Measurements from ENCODE around the gene KLHDC7B.

KLHDC7B gene

DNA sequence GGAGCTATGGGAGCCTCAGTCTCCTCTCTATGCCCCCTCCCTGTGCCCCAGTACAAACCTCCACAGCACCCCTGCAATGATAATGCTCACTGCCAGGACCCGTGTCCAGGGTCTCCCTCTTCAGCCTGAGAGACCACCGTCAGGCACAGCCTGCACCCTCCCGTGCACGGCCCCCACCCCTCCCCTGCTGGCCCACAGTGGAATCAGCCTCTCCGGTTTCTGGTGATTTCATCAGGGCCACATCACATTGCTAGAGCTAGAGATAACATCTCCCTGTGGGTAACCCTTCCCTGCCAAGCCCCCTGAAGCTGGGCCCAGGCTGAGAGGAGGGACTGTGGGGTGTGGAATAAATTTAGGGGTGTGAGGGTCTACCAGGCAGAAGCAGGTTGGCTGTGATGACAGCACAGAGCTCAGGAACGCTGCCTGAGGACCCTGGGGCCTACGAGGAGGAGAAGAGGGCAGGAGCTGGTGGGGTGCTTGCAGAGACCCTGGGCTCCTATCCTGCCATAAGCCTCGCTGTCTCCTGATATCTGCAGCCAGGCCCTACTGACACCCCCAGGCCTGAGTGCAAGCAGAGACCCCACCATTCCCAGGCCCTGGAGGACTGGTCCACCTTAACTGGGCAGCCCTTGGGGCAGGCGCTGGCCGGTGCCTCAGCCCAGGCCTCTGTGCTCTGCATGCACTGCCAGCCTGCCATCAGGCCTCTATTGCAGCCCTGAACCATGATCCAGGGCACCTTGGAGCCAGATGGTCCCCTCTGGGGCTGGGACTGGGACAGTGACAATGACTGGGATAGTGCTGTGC, at the start of gene KLHDC7B:
Gene KLHDC7B (plus strand): TSS at position 378 of the 804 bp plus-strand sequence. CDS start 345 bp downstream, at position 723.
- DNase-seq: no peak

DNA sequence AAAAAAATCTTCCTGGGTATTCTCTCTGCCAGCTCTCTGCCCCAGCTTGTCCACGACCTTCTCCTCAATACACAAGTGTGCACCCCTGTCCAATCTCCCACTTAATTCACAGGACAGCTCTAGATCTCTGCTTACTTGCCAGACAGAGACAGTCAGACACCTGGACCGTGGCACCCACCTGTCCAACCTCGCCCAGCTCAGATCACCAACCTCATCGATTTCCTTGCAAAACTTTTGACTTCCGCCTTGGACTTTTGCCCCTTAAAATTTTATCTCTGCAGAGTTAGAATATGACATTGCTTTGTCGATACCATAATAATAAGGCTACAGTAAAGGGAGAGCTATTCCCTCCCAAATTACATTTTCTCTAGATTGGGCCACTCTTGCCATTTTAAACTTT, 48.6 kb upstream of the KLHDC7B start:
- DNase-seq: no peak

DNA sequence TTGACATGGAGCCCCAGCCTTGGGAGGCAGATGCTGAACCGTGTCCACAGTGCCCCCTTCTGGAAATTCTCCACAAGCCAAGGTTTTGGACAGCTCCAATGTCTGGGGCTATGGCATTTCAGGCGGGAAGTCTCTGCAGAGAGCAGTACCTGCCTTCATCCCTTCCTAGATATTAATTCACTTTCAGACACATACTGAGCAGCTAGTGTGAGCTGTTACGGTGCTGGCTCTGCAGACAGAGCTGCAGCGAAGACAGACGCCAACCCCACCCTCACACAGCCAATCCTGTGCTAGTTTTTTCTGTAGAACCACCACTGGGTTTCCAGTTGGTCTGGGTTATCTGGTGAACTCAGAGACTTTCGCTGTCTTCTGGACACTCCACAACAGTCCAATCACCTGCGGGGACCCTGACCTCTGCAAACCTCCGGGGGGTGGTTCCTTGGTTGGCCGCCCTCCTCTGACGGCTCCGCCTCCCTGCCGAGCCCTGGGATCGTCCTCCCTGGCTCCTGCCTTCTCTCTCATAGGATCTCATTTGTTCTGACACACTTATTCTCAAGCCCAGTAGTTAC, 47.3 kb upstream of the KLHDC7B start:
- DNase-seq: peak; percentile 45 to 89

DNA sequence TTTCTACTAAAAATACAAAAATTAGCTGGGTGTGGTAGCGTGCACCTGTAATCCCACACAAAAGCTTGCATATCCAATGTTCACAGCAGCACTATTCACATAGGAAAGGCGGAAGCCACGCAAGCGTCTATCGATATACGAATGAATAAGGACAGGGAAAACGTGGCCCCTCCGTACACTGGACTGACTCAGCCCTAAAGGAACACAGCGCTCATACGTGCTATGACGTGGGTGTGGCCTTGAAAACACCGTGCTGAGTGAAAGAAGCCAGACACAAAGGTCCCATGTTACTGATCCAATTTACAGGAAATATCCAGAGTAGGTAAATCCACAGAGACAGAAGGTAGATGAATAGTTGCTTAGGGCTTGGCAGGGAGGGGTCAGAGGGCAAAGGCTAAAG, 45.2 kb upstream of the KLHDC7B start:
- no peak for DNase-seq

DNA sequence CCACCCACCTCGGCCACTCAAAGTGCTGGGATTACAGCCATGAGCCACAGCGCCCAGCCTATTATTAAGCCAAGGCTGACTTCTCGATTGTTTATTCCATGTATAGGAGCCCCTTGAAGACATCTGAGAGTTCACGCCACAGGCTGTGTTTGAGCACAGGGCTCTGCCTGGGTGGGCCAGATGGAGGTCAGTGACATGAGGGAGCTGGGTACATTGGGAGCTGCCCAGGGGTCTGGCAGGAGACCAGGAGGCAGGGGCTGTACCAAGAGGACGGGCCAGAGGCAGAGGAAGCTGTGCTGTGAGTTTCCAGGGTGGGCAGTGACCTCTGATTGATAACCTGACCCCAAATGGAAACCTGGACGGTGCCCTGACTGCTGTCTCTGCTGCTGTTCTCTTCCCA, 43.6 kb upstream of the KLHDC7B start:
- no peak for DNase-seq

DNA sequence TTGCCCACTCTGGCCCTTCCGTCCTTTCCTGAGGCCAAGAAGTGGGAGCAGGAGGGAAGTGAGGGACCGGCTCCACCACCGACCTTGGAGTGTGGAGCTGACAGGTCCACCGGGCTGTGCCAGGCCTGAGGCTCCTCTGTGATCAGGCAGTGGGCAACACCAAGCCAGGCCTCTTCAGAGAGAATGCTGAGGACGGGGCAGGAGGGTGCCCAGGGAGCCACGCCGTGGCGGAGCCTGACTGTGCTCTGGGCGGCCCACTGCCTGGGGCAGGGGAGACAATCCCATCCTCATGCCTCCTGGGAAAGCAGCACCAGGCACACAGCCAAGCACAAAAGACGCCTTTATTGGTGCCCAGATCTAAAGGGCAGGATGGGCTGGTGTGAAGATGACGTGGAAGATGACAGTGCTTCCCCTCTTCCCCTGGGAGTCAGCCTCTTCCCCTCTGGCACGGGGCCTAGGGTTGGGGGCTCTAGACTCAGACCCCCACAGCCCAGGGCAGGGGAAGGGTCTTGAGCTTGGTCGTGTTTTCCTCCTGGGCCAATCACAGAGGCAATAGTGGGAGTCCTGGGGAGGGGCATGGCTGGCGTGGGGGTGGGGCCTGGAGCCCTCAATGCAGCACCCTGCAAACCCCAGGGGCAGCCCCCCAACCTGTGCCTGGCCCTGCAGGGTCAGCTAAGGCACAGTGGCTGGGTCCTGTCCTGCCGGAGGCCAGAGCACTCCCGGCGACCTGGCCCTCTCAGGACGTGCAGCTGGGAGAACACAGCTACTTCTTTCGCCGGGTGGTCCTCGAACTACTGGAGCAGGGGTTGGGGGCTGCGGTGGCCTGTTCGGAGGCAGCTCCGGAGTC, 42.8 kb upstream of the KLHDC7B start:
- DNase-seq: no peak

DNA sequence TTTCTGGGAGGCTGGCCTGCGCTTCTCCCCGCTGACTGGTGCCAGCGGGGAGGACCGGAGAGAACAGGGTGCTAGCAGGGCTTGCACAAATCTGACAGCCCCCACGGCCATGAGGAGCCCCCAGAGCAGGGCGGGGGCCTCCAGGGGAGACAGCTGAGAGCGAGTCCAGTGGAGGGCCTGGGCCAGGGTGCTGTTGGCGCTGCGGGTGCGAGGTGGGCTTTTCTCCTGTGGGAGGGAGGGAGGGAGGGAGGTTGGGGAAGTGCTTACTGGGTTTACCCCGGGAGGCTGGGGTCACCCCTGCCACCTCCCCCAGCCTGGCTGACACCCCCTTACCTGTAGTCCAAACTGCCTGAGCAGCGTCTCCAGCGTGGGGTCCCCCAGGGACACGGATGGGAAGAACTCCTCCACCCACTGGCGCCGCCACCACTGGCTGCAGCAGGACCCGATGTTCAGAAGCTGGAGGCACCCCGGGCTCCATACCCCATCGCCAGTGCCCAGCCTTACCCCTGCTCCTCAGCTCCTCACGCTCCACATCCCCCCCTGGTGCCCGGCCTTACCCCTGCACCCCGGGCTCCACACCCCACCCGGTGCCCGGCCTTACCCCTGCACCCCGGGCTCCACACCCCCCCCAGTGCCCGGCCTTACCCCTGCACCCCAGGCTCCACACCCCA, 42.1 kb upstream of the KLHDC7B start:
- no peak for DNase-seq

DNA sequence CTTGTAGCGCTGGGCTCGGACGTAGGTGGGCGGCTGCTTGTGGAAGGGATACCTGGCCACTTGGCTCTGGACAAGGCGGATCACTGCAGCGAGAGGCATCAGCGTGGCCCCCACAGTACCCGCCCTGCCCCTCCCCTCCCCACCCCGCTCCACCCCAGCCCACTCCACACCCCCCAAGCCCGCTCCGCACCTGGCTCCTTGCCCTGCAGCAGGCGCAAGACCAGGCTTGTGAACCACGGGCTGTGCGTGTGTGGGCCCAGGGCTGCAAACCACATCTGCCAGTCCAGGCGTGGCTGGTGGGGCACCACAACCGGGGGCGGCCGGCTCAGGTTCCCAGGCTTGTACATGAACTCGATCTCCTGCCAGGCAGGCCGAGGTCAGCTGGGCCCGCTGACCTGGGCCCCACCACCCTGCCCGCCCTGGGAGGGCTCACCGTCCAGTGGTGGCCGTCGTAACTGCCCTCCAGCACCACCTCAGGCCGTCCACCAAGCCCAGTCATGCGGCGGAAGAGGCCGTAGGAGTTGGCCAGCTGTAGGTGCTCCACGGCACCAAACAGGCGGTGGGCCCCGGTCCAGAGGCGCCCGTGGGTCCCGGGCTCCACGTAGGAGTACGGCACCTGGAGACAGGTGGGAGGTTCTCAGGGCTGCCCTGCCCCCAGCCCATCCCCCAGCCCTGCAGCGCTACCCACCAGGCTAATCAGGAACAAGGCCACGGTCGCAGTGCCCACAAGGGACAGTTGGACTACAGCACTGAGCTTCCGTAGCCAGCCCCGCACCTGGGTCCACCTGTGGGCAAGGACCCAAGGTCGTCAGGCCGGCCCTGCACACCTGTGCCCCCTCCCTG, 41.1 kb upstream of the KLHDC7B start:
- no peak for DNase-seq

DNA sequence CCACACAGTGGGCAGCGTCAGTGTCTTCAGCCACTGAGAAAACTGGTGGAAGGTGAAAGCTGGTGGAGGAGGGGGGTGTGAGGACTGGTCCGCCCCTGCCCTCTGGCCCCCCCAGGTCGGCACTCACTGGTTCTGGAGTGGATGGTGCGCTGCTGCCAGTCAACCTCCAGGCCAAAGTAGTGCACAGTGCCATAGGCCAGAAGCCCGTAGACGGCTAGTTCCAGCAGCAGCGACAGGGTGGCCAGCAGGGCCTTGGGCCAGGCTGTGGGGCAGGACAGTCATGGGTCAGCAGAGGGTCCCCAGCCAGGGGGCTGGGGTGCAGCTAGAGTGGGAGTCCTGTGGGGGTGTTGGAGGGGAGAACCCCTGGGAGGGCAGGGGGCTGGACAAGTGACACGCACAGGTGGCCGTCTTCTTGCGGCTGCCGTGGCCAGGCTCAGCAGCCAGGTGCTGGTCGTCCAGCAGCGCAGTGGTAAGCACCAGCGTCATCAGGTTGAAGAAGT, 40.4 kb upstream of the KLHDC7B start:
- no peak for DNase-seq

DNA sequence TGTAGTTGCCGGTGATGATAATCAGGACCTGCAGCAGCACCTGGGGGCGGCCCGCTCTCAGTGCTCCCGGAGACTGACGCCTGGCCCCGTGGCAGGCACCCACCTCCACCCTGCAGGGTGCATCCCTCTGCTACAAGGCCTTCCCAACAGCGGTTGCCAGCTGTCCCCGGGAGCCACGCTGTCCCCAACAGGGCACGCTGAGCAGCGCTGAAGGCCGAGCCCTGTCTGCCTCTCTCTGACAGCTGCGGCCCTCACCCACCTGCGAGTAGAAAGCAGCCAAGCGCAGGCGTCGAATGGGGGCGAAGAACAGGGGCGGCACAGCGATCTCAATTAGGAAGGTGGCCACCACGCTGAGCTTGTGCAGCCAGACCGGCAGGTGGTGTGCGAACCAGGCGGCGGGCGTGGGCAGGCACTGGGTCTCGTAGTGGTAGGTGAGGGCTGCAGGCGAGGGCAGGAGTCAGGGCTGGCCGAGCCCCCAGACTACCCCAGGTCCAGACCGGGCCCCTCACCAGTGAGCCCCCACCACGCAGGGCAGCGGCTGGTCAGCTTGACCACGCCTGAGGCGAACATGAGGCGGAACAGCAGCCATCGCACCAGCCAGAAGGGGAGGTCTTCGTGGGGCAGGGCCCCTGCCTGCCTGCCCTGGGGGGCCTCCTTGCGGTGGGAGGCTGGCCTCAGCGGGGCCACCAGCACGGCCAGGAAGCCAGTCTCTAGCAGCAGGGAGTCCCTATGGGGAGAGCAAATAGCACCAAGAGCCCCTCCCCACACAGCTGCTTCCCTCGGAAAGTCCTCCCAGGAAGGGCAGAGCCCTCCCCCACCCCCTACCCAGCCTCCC, 39.7 kb upstream of the KLHDC7B start:
- no peak for DNase-seq

DNA sequence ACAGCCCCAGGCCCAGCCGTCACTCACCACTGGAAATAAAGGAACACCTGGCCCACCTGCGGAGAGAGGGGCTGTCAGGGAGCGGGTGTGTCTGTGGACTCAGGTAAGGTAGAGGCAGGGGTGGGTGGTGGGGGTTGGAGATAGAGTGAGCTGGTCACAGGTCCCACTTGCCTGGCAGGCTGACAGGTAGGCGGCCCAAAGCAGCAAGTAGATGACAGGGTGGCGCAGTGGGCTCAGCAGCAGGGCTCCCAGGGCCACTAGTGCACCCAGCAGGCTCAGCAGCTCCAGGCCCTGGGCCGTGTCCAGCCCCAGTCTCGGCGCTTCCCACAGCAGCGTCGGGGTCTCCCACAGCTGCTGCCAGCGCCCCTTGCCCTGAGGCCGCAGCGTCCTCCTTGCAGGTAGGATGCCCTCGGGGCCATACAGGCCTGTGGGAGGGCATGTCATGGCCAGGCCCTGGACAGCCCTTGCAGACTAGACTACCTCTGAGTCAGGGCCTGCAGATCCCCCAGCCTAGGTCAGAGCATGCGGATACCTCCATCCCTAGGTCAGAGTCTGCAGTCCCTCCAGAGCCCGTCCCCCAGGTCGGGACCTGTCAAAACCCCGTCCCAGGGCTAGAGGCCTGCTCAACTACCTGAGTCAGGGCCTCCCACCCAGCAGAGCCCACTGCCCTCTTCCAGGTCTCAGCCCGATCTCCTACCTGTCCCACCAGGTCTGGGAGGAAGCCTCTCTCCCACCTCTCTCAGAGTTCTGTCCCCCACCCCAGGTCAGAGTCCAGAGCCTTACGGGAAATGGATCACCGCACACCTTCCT, 38.9 kb upstream of the KLHDC7B start:
- no peak for DNase-seq

DNA sequence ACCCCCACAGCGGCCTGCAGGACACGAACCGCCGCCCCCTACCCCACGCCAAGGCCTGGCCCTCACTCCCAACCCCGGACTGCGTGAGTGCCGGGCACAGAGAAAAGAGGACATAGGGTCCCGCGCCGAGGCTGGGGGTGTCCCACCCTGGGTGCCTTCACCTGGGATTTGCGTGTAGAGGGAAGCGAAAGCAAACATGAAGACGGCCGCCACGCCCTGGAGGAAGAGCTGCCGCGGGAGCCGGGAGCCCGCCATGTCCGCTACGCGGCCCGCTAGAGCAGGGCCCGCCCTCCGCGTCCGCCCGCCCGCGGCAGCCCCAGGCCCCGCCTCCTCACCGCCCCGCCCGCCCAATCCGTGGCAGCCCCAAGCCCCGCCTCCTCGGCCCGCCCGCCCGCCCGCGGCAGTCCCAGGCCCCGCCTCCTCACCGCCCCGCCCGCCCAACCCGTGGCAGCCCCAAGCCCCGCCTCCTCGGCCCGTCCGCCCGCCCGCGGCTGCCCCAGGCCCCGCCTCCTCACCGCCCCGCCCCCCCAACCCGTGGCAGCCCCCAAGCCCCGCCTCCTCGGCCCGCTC, 38.2 kb upstream of the KLHDC7B start, which contains the start of gene LMF2:
Gene LMF2 (minus strand): TSS at position 282 of the 570 bp plus-strand sequence. CDS start 27 bp downstream, at position 255.
- DNase-seq: no peak

DNA sequence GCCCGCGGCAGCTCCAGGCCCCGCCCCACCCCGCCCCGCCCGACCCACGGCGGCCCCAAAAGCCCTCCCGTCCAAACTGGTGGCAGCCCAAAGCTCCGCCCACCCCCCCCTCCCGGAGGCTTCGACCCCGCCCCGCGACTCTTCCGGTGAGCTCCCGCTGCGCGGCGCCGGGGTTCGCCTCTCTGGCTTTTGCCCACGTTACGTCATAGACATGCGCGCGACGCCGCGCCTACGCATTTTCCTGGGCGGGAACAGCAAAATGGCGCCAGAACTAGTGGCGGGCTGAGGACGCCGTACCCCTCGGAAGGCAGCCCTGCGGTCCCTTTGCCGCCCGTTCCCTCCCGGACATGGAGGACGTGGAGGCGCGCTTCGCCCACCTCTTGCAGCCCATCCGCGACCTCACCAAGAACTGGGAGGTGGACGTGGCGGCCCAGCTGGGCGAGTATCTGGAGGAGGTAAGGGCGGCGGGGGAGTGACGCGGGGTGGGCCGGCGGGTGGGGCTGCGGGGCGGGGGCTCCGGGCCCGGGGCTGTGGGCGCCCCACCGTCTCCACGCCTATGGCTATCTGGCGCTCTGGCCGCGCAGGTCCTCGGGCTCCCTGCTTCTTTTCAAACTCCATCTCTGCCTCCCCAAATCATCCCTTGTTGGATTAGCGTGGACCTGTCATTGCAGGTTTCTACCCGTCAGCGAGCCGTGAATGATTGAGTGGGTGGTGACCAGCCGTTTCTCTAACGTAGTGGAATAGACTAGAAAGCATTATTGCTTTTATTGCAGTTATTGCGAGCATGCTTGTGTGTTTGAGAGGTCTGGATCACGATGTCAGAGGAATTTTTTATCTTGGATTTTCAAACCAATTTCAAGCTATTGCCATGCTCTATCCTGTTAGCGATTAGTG, 37.5 kb upstream of the KLHDC7B start, which contains the start of gene NCAPH2:
Gene NCAPH2 (plus strand): TSS at position 234 of the 894 bp plus-strand sequence. CDS start 114 bp downstream, at position 348.
- DNase-seq: peak; percentile 96 to 99

DNA sequence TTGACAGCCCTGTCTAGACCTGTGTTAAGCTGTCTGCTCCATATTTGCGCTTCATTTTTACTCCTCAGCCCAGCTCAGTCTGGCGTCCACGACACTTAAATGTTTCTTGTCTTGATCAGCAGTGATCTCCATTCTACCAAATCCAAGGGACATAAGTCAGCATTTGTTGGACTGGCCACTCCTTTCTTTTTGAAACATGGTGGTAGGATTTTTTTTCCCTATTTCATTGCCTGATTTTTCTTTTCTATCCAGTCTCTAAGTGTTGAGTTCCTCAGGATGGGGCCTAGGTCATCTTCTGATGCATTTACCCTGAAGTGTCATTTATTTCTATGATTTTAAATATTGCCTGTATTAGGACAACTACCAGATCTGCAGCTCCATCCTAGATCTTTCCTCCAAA, 36.8 kb upstream of the KLHDC7B start:
- DNase-seq: no peak

DNA sequence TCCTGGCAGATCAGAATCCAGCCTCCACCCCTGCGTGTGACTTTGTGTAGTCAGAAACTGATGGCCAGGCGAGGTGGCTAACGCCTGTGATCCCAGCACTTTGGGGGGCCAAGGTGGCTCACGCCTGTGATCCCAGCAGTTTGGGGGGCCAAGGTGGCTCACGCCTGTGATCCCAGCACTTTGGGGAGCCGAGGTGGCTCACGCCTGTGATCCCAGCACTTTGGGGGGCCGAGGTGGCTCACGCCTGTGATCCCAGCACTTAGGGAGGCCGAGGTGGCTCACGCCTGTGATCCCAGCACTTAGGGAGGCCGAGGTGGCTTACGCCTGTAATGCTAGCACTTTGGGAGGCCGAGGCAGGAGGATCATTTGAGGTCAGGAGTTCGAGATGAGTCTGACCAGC, 32.5 kb upstream of the KLHDC7B start:
- no peak for DNase-seq

DNA sequence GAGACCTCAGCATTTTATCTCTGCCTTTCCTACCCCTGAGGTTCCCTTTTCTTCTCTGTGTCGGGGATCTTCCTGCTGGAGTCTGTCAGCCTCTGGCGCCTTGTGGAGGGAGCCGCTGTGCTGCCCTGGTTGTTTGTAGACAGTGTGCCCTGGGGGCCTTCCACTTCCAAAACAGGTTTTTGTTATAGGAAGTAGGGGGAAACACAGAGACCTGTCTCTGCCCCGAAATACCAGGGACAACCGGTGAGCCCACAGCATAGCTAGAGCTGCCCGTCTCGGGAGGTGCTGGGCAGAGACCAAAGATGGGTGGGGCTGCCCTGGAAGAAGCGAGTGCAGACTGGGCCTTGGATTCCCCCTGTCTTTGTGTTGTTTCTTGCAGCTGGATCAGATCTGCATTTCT, 29.6 kb upstream of the KLHDC7B start:
- no peak for DNase-seq

DNA sequence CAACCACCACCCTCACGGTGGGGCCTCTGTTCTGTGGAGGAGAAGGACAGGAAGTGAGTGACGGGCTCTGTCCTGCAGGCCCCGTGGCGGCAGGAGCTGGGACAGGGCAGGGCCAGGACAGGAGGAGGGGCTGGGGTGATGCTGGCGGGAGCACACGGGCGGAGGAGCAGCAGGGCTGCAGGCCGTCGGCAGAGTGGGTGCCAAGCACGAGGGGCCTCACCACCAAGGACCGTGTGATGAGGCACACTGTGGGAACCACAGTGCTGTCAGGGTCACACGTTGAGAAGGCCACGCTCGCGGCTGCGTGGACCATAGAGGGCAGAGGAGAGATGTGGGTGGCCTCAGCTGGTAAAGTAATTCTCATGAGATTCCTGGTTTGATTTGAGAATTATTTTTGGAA, 28.8 kb upstream of the KLHDC7B start:
- DNase-seq: no peak

DNA sequence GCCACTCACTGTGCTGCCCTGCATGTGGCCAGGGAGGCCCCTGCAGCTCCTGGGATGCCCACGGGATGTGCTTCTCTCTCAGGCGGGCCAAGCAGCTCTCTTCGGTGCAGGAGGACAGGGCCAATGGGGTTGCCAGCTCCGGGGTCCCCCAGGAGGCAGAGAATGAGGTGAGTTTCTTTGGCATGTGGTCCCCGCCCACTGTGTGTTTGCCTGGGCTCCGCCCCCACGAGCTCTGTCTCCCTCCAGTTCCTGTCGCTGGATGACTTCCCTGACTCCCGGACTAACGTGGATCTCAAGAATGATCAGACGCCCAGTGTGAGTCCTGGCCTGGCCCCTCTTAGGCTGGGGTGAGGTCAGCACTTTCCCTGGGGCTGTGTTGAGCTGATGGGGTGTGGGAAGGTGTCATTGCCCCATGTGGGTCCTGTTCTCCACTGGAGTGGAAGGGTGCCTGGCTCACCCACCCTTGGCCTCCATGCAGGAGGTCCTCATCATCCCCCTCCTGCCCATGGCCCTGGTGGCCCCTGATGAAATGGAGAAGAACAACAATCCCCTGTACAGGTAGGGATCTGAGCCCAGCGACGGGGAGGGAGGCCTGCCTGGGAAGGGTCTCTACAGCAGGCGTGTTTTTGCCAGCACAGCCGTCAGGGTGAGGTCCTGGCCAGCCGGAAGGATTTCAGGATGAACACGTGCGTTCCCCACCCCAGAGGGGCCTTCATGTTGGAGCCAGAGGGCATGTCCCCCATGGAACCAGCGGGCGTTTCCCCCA, 28.0 kb upstream of the KLHDC7B start:
- DNase-seq: no peak
